ENCODE results near the gene SCD5.

DNA sequence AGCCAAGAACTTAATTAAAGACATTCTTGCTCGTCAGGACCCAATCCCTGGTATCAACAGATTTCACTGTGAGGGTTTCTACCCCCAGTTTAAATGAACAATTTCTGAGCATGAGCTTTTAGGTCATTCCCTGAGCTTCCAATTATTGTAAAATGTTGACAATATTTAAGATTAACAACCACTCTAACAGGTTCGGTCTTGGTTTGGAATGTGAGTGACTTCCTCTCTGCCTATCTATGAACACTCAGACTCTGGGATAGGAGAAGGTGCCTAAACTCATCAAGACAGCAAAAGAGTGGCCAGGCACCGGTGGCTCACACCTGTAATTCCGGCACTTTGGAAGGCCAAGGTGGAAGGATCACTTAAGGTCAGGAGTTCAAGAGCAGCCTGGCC lies 153.9 kb downstream of the SCD5 start:
- TF ChIP-seq, protein P1, sequence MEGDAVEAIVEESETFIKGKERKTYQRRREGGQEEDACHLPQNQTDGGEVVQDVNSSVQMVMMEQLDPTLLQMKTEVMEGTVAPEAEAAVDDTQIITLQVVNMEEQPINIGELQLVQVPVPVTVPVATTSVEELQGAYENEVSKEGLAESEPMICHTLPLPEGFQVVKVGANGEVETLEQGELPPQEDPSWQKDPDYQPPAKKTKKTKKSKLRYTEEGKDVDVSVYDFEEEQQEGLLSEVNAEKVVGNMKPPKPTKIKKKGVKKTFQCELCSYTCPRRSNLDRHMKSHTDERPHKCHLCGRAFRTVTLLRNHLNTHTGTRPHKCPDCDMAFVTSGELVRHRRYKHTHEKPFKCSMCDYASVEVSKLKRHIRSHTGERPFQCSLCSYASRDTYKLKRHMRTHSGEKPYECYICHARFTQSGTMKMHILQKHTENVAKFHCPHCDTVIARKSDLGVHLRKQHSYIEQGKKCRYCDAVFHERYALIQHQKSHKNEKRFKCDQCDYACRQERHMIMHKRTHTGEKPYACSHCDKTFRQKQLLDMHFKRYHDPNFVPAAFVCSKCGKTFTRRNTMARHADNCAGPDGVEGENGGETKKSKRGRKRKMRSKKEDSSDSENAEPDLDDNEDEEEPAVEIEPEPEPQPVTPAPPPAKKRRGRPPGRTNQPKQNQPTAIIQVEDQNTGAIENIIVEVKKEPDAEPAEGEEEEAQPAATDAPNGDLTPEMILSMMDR (IDR thresholded peaks at IDR 0.05) = no peak
- no peak for TF ChIP-seq EP300 (IDR thresholded peaks at IDR 0.05)

Measured in upper lobe of left lung (tissue), 4 donors.